Naive thymus-derived CD4-positive, alpha-beta T cell (primary cell): ENCODE data around the gene NFXL1. TPM values are rescaled to one million over a fixed set of nuclear protein-coding genes. Genes with fewer than 3 reads are reported as not detected.
"Not testable (repeated sequence)": the region's sequence is repeated elsewhere in the genome, so short reads cannot be mapped to it uniquely, and the experiment has no call there.

ENCODE experiments used
- ATAC-seq: fragments of 150-1000 bp; cut with Tn5 transposase; 2 replicates; pipeline ENCODE4 v1.10.0; 2021; ENCODE audit warnings: mild to moderate bottlenecking, moderate library complexity
- CTCF ChIA-PET: fragments of 350-600 bp; sonication (Branson Sonifier 250); formaldehyde crosslinking; loops from one replicate; lab custom pipeline; 2021; ENCODE audit warnings: antibody characterized with exemption; lab: Charles Lee
- POLR2A ChIA-PET: fragments of 350-600 bp; sonication (Branson Sonifier 250); formaldehyde crosslinking; loops from one replicate; lab custom pipeline; 2021; ENCODE audit warnings: antibody characterized with exemption, inconsistent platforms; lab: Charles Lee
- DNase-seq, 9 donors: peaks; one replicate each; pipeline versions ENCODE4 v3.0.0 to v3.0.0-alpha.2; 2020 to 2022; ENCODE audit warnings: mixed read lengths in 1 of 9
- H3K27ac ChIP-seq: one replicate; pipeline ENCODE4 v1.7.0; 2013; ENCODE audit warnings: mild to moderate bottlenecking, low read depth, low read length, moderate library complexity
- H3K27me3 ChIP-seq, 2 donors: one replicate each; pipeline ENCODE4 v1.7.0; 2013; ENCODE audit warnings: low read length in 2 of 2, mild to moderate bottlenecking in 2 of 2, moderate library complexity in 2 of 2; ENCODE audit not compliant: control insufficient read depth in 2 of 2, insufficient read depth in 2 of 2
- H3K36me3 ChIP-seq, 3 experiments: 1 replicate in 2 of 3; 2 replicates in 1 of 3; pipeline ENCODE4 v1.7.0; 2013; ENCODE audit warnings: low read length in 3 of 3, mild to moderate bottlenecking in 3 of 3, moderate library complexity in 1 of 3; ENCODE audit not compliant: insufficient read depth in 3 of 3, control insufficient read depth in 2 of 3
- H3K4me1 ChIP-seq, 2 donors: one replicate each; pipeline ENCODE4 v1.7.0; 2013; ENCODE audit warnings: low read length in 2 of 2, mild to moderate bottlenecking in 2 of 2, moderate library complexity in 1 of 2; ENCODE audit not compliant: control insufficient read depth in 2 of 2, insufficient read depth in 2 of 2
- H3K4me3 ChIP-seq: 2 replicates; pipeline ENCODE4 v1.7.0; 2013; ENCODE audit warnings: mild to moderate bottlenecking, low read length
- H3K9me3 ChIP-seq, 3 experiments: 1 replicate in 2 of 3; 2 replicates in 1 of 3; pipeline ENCODE4 v1.7.0; 2013; ENCODE audit warnings: low read length in 3 of 3; ENCODE audit not compliant: control insufficient read depth in 2 of 3
- H3K27ac Mint-ChIP-seq, 9 donors: one replicate each; pipeline ENCODE4 v1.8.0; 2020 to 2022; ENCODE audit warnings: mixed read lengths in 9 of 9, mild to moderate bottlenecking in 8 of 9, moderate library complexity in 5 of 9, inconsistent platforms in 2 of 9
- H3K27me3 Mint-ChIP-seq, 5 donors: one replicate each; pipeline ENCODE4 v1.8.0; 2021 to 2022; ENCODE audit warnings: mixed read lengths in 5 of 5, mild to moderate bottlenecking in 1 of 5
- H3K36me3 Mint-ChIP-seq, 5 donors: one replicate each; pipeline ENCODE4 v1.8.0; 2020 to 2022; ENCODE audit warnings: mixed read lengths in 5 of 5, mild to moderate bottlenecking in 3 of 5, inconsistent platforms in 1 of 5
- H3K4me1 Mint-ChIP-seq, 7 donors: one replicate each; pipeline ENCODE4 v1.8.0; 2020 to 2022; ENCODE audit warnings: mixed read lengths in 7 of 7, mild to moderate bottlenecking in 3 of 7, inconsistent platforms in 1 of 7
- H3K4me3 Mint-ChIP-seq, 10 donors: one replicate each; pipeline ENCODE4 v1.8.0; 2020 to 2022; ENCODE audit warnings: mild to moderate bottlenecking in 10 of 10, mixed read lengths in 10 of 10, moderate library complexity in 6 of 10, inconsistent platforms in 2 of 10
- H3K9me3 Mint-ChIP-seq, 11 donors: one replicate each; pipeline ENCODE4 v1.8.0; 2020 to 2022; ENCODE audit warnings: mixed read lengths in 11 of 11, mild to moderate bottlenecking in 4 of 11, inconsistent platforms in 1 of 11, moderate library complexity in 1 of 11
- intact Hi-C, 2 donors: fragments of 100-400 bp; cut with micrococcal nuclease; formaldehyde crosslinking; loops; one replicate each; pipeline ENCODE4 v1.15.1; 2023
- polyA plus RNA-seq, 2 donors: library from polyadenylated mRNA; unstranded; fragments of 300-500 nt; fragmentation: Illumina TruSeq; gene quantifications; one replicate each; pipeline ENCODE4 v1.2.3, GENCODE V29; 2021
- total RNA-seq, 6 experiments: library from RNA in 5 of 6; stranded (reverse) in 5 of 6; gene quantifications; 1 replicate in 5 of 6; 2 replicates in 1 of 6; pipeline ENCODE4 v1.2.3 and lab custom pipeline; 2021 to 2026

NFXL1 gene
- total and polyA plus RNA-seq, 7 experiments from 2014 or later: 9.5 to 19.3 (median 12.2) TPM

- ChIA-PET CTCF (interaction anchor here (3.1 kb wide), 1 partner anchor 266 kb away, joined by 16 read pairs; no protein-coding TSS in a partner anchor), POLR2A (no interaction called here)
- intact Hi-C loops: no loop called here
Observed at GRCh38 chr4:47936336-47936735, 22.0 kb upstream of the NFXL1 start.

GRCh38 chr4:47933840-47934239 is 19.5 kb upstream of the NFXL1 start:
- Mint-ChIP-seq H3K27me3 (peaks cover 0 to 21% (median 7%) of the 10 kb centered on the region in 5 donors), H3K27ac (no peak overlapping the region), H3K4me3 (no peak overlapping the region), H3K4me1 (peaks cover 0 to 5% (median 0%) of the 10 kb centered on the region in 7 donors), H3K9me3 (no peaks in the 10 kb centered on the region), H3K36me3 (no peaks in the 10 kb centered on the region)
- ChIA-PET POLR2A (interaction anchor here (0.6 kb wide), 1 partner anchor 10 kb away, joined by 4 read pairs; no protein-coding TSS in a partner anchor), CTCF (interaction anchor here (0.6 to 3.1 kb wide), 12 partner anchors 8 to 382 kb away, joined by 3 to 16 read pairs (median 4); no protein-coding TSS in a partner anchor)
- Histone ChIP-seq H3K4me3 (no peak overlapping the region), H3K9me3 (no peaks in the 10 kb centered on the region), H3K27me3 (no peaks in the 10 kb centered on the region), H3K4me1 (no peaks in the 10 kb centered on the region), H3K27ac (no peak overlapping the region), H3K36me3 (no peaks in the 10 kb centered on the region)
- peak in 7 of 9 donors; percentile 23 to 58 (median 51) for DNase-seq
- intact Hi-C loops: loop anchor here (1.0 to 5.0 kb wide), 9 partner anchors 8 to 1087 kb away; partner anchors contain the start of gene CORIN (in 2 of the 2)
- ATAC-seq: peak; percentile 86

More at GRCh38 chr4:47936336-47936735, 22.0 kb upstream of the NFXL1 start:
- Mint-ChIP-seq H3K4me3 (no peak overlapping the region), H3K9me3 (no peaks in the 10 kb centered on the region), H3K27me3 (peaks cover 0 to 14% (median 4%) of the 10 kb centered on the region in 5 donors), H3K4me1 (no peaks in the 10 kb centered on the region), H3K27ac (no peak overlapping the region), H3K36me3 (no peaks in the 10 kb centered on the region)
- Histone ChIP-seq H3K4me1 (no peaks in the 10 kb centered on the region), H3K27me3 (no peaks in the 10 kb centered on the region), H3K36me3 (no peaks in the 10 kb centered on the region), H3K9me3 (no peaks in the 10 kb centered on the region), H3K4me3 (no peak overlapping the region), H3K27ac (no peak overlapping the region)
- DNase-seq (no peak), ATAC-seq (no peak)

DNA sequence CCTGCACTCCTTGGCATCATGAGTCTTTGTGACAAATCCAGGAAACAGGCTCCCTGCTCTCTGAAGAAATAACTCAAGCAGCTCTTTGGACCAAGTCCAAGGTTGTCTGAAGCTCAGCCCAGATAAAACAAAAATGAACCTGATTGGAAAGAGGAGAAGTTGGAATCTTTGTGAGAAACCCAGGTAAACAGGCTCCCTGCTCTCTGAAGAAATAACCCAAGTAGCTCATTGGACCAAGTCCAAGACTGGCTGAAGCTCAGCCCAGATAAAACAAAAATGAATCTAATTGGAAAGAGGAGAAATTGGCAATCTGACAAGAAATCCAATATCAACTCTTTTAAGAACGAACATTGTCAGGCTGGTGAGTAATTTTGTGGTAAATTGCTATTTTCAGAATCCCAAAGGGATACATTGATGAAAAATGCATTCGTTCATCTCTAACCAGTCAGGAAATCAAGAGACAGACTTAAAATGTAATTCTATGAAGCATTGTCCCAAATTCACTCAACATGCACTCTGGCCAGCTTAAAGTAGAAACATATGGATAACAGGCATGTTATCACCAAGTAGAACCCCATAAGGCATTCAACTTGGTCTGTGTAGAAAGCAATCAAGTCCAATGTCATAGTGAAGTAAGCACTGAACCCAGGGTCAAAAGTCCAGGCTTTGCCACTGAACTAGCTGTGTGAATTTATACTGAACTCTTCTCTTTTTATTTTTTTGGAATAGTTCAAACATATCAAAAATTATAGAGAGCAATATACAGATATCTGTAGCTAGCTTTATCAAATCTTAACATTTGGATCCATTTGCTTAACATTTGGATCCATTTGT is 16.8 kb upstream of the NFXL1 start:
- DNase-seq: no peak
- no peaks in the 10 kb centered on the region for H3K4me1 ChIP-seq
- H3K27ac ChIP-seq: no peak overlapping the region
- H3K4me3 ChIP-seq: no peak overlapping the region
- Mint-ChIP-seq H3K27ac (no peak overlapping the region), H3K9me3 (no peaks in the 10 kb centered on the region), H3K4me1 (peaks cover 5 to 9% (median 7%) of the 10 kb centered on the region in 7 donors), H3K36me3 (no peaks in the 10 kb centered on the region), H3K4me3 (no peak overlapping the region), H3K27me3 (peaks cover 6 to 33% (median 13%) of the 10 kb centered on the region in 5 donors)
- no peaks in the 10 kb centered on the region for H3K27me3 ChIP-seq
- ChIA-PET CTCF (interaction anchor here (0.8 to 2.1 kb wide), 3 partner anchors 9 to 244 kb away, joined by 3 to 6 read pairs (median 4); no protein-coding TSS in a partner anchor), POLR2A (interaction anchor here (0.6 kb wide), 1 partner anchor 822 kb away, joined by 3 read pairs; no protein-coding TSS in a partner anchor)
- H3K36me3 ChIP-seq: no peaks in the 10 kb centered on the region
- intact Hi-C loops: loop anchor here (5.0 kb wide), 3 partner anchors 94 to 1084 kb away; partner anchors contain the start of gene CORIN (in 1 of the 2)
- no peak for ATAC-seq
- no peaks in the 10 kb centered on the region for H3K9me3 ChIP-seq

DNA sequence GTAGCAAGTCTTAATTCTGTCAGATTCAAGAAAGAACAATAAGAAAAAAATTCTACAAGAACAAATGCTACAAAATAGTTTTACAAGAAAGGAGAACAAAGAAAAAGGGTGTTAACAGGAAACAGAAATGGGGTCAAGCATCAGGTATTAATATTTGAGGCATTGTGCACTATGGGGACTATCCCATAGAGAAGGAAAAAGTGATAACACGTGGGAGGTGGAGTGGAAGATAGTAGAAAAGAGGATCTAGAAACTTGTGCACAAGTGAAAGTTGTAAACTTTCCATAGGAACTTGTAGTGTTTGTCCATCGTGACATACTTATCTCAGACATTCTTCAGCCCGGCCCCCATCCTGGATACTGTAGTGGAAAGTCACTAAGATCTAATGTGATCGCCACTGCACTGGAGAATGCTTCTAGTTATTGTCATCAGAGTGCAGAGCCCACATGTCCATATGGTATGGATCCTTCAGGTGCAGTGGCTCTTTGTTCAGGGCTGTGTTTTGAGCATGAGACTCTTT is 15.4 kb upstream of the NFXL1 start:
- intact Hi-C loops: loop anchor here (5.0 kb wide), 3 partner anchors 92 to 1082 kb away; partner anchors contain the start of gene CORIN (in 1 of the 2)
- no peak overlapping the region for H3K4me3 ChIP-seq
- CTCF ChIA-PET: no interaction called here
- Mint-ChIP-seq H3K4me3 (no peak overlapping the region), H3K27me3 (peaks cover 12 to 34% (median 19%) of the 10 kb centered on the region in 5 donors), H3K4me1 (peaks cover 5 to 9% (median 7%) of the 10 kb centered on the region in 7 donors), H3K27ac (no peak overlapping the region), H3K9me3 (no peaks in the 10 kb centered on the region), H3K36me3 (no peaks in the 10 kb centered on the region)
- no peaks in the 10 kb centered on the region for H3K27me3 ChIP-seq
- ATAC-seq (no peak), DNase-seq (no peak)
- POLR2A ChIA-PET: no interaction called here
- no peaks in the 10 kb centered on the region for H3K9me3 ChIP-seq
- H3K27ac ChIP-seq: no peak overlapping the region
- no peaks in the 10 kb centered on the region for H3K4me1 ChIP-seq
- no peaks in the 10 kb centered on the region for H3K36me3 ChIP-seq

DNA sequence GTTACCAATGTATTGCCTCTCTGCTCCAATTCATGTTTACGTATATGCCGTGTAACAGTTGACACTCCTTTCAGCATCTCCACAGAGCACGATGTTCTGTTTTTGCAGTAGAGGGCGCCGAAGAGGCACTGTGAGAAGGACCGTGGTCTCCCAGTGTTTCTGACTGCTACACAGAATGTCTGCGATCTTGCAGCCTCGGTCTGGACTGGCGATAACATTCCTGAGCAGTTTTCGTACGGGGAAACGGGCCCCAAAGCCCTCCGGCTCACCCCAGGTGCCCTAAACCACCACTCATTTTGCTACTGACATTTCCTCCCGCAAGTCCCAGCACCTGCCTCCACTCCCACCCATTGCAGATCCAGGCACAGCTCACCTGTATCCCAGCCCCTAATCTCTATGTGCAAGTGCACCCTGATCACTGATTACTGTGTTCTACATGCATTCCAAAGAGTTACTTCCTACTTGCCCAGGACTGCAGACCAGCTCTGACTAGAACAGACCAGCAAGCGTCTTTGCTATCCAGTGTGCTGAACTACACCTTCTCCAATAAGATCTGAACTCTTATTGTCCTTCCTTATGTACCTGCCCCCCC is 12.4 kb upstream of the NFXL1 start:
- Histone ChIP-seq H3K27ac (no peak overlapping the region), H3K36me3 (no peaks in the 10 kb centered on the region), H3K4me3 (peak overlapping the region; percentile 6), H3K27me3 (no peaks in the 10 kb centered on the region), H3K4me1 (no peaks in the 10 kb centered on the region), H3K9me3 (no peaks in the 10 kb centered on the region)
- ChIA-PET CTCF (interaction anchor here (1.5 kb wide), 1 partner anchor 10 kb away, joined by 5 read pairs; no protein-coding TSS in a partner anchor), POLR2A (no interaction called here)
- intact Hi-C loops: loop anchor here (1.0 to 2.0 kb wide), 5 partner anchors 8 to 218 kb away; no protein-coding TSS in a partner anchor
- peak; percentile 95 for ATAC-seq
- Mint-ChIP-seq H3K4me1 (peaks cover 5 to 9% (median 7%) of the 10 kb centered on the region in 7 donors), H3K27ac (no peak overlapping the region), H3K27me3 (peaks cover 12 to 41% (median 22%) of the 10 kb centered on the region in 5 donors), H3K36me3 (no peaks in the 10 kb centered on the region), H3K9me3 (no peaks in the 10 kb centered on the region), H3K4me3 (peak overlapping the region in 9 of 10 donors; percentile 25 to 70 (median 63))
- DNase-seq: peak in 7 of 9 donors; percentile 15 to 55 (median 44)

DNA sequence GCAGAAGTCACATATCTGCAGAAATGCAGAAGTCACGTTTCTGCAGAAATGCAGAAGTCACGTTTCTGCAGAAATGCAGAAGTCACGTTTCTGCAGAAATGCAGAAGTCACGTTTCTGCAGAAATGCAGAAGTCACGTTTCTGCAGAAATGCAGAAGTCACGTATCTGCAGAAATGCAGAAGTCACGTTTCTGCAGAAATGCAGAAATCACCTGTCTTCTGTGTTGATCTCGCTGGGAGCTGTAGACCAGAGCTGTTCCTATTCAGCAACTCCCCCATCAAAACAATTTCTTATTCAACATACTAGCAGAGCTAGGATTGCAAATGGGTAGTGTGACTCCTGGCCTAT is 8.9 kb upstream of the NFXL1 start:
- H3K9me3 ChIP-seq, intact Hi-C loops, H3K4me1 Mint-ChIP-seq, H3K36me3 Mint-ChIP-seq, H3K27ac Mint-ChIP-seq, ATAC-seq, CTCF ChIA-PET, H3K4me3 ChIP-seq, H3K36me3 ChIP-seq, DNase-seq, H3K27ac ChIP-seq, H3K27me3 ChIP-seq, H3K4me3 Mint-ChIP-seq, H3K9me3 Mint-ChIP-seq, H3K4me1 ChIP-seq: not testable (repeated sequence)
- peaks cover 8 to 43% (median 22%) of the 10 kb centered on the region in 5 donors for H3K27me3 Mint-ChIP-seq
- POLR2A ChIA-PET: interaction anchor here (0.7 kb wide), 1 partner anchor 11 kb away, joined by 4 read pairs; no protein-coding TSS in a partner anchor
